ENCODE results near the gene MYH11.

DNA sequence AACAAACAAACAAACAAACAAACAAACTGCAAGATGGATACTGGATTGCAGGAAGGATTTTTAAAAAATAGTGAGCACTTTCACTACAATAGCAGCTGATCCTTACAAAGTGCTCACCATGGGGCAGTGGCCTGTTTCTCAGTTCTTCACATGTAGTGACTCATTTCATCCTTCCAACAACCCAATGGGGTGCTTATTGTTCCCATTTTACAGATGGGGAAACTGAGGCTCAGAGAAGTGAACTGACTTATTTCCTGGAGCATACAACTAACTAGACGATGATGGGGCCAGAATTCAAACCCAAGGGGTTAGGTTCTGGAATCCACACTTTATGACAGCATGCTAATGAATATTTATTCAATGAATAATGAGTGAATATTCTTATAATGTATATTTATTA is 61.2 kb downstream of the MYH11 start:
- TF ChIP-seq, protein P1, sequence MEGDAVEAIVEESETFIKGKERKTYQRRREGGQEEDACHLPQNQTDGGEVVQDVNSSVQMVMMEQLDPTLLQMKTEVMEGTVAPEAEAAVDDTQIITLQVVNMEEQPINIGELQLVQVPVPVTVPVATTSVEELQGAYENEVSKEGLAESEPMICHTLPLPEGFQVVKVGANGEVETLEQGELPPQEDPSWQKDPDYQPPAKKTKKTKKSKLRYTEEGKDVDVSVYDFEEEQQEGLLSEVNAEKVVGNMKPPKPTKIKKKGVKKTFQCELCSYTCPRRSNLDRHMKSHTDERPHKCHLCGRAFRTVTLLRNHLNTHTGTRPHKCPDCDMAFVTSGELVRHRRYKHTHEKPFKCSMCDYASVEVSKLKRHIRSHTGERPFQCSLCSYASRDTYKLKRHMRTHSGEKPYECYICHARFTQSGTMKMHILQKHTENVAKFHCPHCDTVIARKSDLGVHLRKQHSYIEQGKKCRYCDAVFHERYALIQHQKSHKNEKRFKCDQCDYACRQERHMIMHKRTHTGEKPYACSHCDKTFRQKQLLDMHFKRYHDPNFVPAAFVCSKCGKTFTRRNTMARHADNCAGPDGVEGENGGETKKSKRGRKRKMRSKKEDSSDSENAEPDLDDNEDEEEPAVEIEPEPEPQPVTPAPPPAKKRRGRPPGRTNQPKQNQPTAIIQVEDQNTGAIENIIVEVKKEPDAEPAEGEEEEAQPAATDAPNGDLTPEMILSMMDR (conservative IDR thresholded peaks at IDR 0.05; ENCODE audit: low read depth in 2 of 2): no peak
- TF ChIP-seq, protein P2, sequence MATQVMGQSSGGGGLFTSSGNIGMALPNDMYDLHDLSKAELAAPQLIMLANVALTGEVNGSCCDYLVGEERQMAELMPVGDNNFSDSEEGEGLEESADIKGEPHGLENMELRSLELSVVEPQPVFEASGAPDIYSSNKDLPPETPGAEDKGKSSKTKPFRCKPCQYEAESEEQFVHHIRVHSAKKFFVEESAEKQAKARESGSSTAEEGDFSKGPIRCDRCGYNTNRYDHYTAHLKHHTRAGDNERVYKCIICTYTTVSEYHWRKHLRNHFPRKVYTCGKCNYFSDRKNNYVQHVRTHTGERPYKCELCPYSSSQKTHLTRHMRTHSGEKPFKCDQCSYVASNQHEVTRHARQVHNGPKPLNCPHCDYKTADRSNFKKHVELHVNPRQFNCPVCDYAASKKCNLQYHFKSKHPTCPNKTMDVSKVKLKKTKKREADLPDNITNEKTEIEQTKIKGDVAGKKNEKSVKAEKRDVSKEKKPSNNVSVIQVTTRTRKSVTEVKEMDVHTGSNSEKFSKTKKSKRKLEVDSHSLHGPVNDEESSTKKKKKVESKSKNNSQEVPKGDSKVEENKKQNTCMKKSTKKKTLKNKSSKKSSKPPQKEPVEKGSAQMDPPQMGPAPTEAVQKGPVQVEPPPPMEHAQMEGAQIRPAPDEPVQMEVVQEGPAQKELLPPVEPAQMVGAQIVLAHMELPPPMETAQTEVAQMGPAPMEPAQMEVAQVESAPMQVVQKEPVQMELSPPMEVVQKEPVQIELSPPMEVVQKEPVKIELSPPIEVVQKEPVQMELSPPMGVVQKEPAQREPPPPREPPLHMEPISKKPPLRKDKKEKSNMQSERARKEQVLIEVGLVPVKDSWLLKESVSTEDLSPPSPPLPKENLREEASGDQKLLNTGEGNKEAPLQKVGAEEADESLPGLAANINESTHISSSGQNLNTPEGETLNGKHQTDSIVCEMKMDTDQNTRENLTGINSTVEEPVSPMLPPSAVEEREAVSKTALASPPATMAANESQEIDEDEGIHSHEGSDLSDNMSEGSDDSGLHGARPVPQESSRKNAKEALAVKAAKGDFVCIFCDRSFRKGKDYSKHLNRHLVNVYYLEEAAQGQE (IDR thresholded peaks at IDR 0.05; ENCODE audit: unreplicated experiment): no peak
- TF ChIP-seq EZH2phosphoT487 (IDR thresholded peaks at IDR 0.05; ENCODE audit: unreplicated experiment): no peak
- no peak for TF ChIP-seq POLR2AphosphoS5 (IDR thresholded peaks at IDR 0.05; ENCODE audit: low read depth)
- TF ChIP-seq EZH2 (IDR thresholded peaks at IDR 0.05; ENCODE audit: low read depth, unreplicated experiment): no peak
- TF ChIP-seq NANOG (IDR thresholded peaks at IDR 0.05; ENCODE audit: borderline replicate concordance): no peak
- TF ChIP-seq CREB1 (CRISPR knock-in tag; IDR thresholded peaks at IDR 0.05; ENCODE audit: low read depth): no peak
- TF ChIP-seq, protein P3, sequence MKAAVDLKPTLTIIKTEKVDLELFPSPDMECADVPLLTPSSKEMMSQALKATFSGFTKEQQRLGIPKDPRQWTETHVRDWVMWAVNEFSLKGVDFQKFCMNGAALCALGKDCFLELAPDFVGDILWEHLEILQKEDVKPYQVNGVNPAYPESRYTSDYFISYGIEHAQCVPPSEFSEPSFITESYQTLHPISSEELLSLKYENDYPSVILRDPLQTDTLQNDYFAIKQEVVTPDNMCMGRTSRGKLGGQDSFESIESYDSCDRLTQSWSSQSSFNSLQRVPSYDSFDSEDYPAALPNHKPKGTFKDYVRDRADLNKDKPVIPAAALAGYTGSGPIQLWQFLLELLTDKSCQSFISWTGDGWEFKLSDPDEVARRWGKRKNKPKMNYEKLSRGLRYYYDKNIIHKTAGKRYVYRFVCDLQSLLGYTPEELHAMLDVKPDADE (IDR thresholded peaks at IDR 0.05): no peak
- TF ChIP-seq, protein P4, sequence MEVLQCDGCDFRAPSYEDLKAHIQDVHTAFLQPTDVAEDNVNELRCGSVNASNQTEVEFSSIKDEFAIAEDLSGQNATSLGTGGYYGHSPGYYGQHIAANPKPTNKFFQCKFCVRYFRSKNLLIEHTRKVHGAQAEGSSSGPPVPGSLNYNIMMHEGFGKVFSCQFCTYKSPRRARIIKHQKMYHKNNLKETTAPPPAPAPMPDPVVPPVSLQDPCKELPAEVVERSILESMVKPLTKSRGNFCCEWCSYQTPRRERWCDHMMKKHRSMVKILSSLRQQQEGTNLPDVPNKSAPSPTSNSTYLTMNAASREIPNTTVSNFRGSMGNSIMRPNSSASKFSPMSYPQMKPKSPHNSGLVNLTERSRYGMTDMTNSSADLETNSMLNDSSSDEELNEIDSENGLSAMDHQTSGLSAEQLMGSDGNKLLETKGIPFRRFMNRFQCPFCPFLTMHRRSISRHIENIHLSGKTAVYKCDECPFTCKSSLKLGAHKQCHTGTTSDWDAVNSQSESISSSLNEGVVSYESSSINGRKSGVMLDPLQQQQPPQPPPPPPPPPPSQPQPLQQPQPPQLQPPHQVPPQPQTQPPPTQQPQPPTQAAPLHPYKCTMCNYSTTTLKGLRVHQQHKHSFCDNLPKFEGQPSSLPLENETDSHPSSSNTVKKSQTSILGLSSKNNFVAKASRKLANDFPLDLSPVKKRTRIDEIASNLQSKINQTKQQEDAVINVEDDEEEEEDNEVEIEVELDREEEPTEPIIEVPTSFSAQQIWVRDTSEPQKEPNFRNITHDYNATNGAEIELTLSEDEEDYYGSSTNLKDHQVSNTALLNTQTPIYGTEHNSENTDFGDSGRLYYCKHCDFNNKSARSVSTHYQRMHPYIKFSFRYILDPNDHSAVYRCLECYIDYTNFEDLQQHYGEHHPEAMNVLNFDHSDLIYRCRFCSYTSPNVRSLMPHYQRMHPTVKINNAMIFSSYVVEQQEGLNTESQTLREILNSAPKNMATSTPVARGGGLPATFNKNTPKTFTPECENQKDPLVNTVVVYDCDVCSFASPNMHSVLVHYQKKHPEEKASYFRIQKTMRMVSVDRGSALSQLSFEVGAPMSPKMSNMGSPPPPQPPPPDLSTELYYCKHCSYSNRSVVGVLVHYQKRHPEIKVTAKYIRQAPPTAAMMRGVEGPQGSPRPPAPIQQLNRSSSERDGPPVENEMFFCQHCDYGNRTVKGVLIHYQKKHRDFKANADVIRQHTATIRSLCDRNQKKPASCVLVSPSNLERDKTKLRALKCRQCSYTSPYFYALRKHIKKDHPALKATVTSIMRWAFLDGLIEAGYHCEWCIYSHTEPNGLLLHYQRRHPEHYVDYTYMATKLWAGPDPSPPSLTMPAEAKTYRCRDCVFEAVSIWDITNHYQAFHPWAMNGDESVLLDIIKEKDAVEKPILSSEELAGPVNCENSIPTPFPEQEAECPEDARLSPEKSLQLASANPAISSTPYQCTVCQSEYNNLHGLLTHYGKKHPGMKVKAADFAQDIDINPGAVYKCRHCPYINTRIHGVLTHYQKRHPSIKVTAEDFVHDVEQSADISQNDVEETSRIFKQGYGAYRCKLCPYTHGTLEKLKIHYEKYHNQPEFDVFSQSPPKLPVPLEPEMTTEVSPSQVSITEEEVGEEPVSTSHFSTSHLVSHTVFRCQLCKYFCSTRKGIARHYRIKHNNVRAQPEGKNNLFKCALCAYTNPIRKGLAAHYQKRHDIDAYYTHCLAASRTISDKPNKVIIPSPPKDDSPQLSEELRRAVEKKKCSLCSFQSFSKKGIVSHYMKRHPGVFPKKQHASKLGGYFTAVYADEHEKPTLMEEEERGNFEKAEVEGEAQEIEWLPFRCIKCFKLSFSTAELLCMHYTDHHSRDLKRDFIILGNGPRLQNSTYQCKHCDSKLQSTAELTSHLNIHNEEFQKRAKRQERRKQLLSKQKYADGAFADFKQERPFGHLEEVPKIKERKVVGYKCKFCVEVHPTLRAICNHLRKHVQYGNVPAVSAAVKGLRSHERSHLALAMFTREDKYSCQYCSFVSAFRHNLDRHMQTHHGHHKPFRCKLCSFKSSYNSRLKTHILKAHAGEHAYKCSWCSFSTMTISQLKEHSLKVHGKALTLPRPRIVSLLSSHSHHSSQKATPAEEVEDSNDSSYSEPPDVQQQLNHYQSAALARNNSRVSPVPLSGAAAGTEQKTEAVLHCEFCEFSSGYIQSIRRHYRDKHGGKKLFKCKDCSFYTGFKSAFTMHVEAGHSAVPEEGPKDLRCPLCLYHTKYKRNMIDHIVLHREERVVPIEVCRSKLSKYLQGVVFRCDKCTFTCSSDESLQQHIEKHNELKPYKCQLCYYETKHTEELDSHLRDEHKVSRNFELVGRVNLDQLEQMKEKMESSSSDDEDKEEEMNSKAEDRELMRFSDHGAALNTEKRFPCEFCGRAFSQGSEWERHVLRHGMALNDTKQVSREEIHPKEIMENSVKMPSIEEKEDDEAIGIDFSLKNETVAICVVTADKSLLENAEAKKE (CRISPR knock-in tag; IDR thresholded peaks at IDR 0.05): no peak
